ENCODE results near the gene FAM199X.

DNA sequence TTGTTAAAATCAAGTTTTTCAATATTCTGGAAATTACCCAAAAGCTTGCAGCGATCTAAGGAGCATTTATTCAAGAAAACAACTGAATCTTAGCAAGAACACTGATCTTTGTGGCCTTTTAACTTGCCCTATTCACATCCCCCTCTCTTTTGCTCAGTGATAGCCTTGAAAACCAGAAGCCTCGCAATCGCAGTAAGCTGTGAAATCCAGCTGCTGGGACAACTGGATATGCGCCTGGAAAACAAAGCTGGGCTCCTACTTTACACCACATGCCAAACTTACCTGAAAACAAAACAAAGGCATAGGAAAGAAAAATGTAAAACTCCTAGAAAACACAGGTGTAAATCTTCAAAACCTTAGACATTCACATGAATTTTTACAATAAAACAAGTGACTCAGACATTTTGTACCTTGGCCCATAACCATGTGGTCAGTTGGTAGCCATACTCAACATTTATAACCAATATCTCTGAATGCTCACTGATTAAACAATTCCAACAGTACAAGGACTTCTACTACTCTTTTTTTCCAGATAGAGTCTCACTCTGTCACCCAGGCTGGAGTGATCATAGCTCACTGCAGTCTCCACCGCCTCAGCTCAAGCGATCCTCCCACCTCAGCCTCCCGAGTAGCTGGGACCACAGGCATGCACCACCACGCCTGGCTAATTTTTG, 25.0 kb upstream of the FAM199X start:
- no peak for TF ChIP-seq CREB1 (CRISPR knock-in tag; IDR thresholded peaks at IDR 0.05; ENCODE audit: low read depth)
- TF ChIP-seq, protein P1, sequence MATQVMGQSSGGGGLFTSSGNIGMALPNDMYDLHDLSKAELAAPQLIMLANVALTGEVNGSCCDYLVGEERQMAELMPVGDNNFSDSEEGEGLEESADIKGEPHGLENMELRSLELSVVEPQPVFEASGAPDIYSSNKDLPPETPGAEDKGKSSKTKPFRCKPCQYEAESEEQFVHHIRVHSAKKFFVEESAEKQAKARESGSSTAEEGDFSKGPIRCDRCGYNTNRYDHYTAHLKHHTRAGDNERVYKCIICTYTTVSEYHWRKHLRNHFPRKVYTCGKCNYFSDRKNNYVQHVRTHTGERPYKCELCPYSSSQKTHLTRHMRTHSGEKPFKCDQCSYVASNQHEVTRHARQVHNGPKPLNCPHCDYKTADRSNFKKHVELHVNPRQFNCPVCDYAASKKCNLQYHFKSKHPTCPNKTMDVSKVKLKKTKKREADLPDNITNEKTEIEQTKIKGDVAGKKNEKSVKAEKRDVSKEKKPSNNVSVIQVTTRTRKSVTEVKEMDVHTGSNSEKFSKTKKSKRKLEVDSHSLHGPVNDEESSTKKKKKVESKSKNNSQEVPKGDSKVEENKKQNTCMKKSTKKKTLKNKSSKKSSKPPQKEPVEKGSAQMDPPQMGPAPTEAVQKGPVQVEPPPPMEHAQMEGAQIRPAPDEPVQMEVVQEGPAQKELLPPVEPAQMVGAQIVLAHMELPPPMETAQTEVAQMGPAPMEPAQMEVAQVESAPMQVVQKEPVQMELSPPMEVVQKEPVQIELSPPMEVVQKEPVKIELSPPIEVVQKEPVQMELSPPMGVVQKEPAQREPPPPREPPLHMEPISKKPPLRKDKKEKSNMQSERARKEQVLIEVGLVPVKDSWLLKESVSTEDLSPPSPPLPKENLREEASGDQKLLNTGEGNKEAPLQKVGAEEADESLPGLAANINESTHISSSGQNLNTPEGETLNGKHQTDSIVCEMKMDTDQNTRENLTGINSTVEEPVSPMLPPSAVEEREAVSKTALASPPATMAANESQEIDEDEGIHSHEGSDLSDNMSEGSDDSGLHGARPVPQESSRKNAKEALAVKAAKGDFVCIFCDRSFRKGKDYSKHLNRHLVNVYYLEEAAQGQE (IDR thresholded peaks at IDR 0.05; ENCODE audit: unreplicated experiment) = no peak
- TF ChIP-seq EZH2 (IDR thresholded peaks at IDR 0.05; ENCODE audit: low read depth, unreplicated experiment) = no peak
- TF ChIP-seq POLR2AphosphoS5 (IDR thresholded peaks at IDR 0.05; ENCODE audit: low read depth) = no peak
- TF ChIP-seq, protein P2, sequence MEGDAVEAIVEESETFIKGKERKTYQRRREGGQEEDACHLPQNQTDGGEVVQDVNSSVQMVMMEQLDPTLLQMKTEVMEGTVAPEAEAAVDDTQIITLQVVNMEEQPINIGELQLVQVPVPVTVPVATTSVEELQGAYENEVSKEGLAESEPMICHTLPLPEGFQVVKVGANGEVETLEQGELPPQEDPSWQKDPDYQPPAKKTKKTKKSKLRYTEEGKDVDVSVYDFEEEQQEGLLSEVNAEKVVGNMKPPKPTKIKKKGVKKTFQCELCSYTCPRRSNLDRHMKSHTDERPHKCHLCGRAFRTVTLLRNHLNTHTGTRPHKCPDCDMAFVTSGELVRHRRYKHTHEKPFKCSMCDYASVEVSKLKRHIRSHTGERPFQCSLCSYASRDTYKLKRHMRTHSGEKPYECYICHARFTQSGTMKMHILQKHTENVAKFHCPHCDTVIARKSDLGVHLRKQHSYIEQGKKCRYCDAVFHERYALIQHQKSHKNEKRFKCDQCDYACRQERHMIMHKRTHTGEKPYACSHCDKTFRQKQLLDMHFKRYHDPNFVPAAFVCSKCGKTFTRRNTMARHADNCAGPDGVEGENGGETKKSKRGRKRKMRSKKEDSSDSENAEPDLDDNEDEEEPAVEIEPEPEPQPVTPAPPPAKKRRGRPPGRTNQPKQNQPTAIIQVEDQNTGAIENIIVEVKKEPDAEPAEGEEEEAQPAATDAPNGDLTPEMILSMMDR (conservative IDR thresholded peaks at IDR 0.05; ENCODE audit: low read depth in 2 of 2) = no peak
- TF ChIP-seq EZH2phosphoT487 (IDR thresholded peaks at IDR 0.05; ENCODE audit: unreplicated experiment) = no peak
- TF ChIP-seq ZNF114 (CRISPR knock-in tag; IDR thresholded peaks at IDR 0.05) = no peak
- no peak for TF ChIP-seq NANOG (IDR thresholded peaks at IDR 0.05; ENCODE audit: borderline replicate concordance)
- TF ChIP-seq JUNB (IDR thresholded peaks at IDR 0.05; ENCODE audit: unreplicated experiment) = no peak
- TF ChIP-seq, protein P3, sequence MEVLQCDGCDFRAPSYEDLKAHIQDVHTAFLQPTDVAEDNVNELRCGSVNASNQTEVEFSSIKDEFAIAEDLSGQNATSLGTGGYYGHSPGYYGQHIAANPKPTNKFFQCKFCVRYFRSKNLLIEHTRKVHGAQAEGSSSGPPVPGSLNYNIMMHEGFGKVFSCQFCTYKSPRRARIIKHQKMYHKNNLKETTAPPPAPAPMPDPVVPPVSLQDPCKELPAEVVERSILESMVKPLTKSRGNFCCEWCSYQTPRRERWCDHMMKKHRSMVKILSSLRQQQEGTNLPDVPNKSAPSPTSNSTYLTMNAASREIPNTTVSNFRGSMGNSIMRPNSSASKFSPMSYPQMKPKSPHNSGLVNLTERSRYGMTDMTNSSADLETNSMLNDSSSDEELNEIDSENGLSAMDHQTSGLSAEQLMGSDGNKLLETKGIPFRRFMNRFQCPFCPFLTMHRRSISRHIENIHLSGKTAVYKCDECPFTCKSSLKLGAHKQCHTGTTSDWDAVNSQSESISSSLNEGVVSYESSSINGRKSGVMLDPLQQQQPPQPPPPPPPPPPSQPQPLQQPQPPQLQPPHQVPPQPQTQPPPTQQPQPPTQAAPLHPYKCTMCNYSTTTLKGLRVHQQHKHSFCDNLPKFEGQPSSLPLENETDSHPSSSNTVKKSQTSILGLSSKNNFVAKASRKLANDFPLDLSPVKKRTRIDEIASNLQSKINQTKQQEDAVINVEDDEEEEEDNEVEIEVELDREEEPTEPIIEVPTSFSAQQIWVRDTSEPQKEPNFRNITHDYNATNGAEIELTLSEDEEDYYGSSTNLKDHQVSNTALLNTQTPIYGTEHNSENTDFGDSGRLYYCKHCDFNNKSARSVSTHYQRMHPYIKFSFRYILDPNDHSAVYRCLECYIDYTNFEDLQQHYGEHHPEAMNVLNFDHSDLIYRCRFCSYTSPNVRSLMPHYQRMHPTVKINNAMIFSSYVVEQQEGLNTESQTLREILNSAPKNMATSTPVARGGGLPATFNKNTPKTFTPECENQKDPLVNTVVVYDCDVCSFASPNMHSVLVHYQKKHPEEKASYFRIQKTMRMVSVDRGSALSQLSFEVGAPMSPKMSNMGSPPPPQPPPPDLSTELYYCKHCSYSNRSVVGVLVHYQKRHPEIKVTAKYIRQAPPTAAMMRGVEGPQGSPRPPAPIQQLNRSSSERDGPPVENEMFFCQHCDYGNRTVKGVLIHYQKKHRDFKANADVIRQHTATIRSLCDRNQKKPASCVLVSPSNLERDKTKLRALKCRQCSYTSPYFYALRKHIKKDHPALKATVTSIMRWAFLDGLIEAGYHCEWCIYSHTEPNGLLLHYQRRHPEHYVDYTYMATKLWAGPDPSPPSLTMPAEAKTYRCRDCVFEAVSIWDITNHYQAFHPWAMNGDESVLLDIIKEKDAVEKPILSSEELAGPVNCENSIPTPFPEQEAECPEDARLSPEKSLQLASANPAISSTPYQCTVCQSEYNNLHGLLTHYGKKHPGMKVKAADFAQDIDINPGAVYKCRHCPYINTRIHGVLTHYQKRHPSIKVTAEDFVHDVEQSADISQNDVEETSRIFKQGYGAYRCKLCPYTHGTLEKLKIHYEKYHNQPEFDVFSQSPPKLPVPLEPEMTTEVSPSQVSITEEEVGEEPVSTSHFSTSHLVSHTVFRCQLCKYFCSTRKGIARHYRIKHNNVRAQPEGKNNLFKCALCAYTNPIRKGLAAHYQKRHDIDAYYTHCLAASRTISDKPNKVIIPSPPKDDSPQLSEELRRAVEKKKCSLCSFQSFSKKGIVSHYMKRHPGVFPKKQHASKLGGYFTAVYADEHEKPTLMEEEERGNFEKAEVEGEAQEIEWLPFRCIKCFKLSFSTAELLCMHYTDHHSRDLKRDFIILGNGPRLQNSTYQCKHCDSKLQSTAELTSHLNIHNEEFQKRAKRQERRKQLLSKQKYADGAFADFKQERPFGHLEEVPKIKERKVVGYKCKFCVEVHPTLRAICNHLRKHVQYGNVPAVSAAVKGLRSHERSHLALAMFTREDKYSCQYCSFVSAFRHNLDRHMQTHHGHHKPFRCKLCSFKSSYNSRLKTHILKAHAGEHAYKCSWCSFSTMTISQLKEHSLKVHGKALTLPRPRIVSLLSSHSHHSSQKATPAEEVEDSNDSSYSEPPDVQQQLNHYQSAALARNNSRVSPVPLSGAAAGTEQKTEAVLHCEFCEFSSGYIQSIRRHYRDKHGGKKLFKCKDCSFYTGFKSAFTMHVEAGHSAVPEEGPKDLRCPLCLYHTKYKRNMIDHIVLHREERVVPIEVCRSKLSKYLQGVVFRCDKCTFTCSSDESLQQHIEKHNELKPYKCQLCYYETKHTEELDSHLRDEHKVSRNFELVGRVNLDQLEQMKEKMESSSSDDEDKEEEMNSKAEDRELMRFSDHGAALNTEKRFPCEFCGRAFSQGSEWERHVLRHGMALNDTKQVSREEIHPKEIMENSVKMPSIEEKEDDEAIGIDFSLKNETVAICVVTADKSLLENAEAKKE (CRISPR knock-in tag; IDR thresholded peaks at IDR 0.05) = no peak

Measured in GM23338 (cell line).